Activated CD4-positive, alpha-beta T cell treated with anti-CD3 and anti-CD28 coated beads, Interleukin-2, amount 50 U/mL, for 4 hours (primary cell): ENCODE results near the gene FAM131A.

Experiments used
- DNase-seq, 2 experiments: peaks; one replicate each; pipeline ENCODE4 v3.0.0-alpha.2; 2020

FAM131A gene

DNA sequence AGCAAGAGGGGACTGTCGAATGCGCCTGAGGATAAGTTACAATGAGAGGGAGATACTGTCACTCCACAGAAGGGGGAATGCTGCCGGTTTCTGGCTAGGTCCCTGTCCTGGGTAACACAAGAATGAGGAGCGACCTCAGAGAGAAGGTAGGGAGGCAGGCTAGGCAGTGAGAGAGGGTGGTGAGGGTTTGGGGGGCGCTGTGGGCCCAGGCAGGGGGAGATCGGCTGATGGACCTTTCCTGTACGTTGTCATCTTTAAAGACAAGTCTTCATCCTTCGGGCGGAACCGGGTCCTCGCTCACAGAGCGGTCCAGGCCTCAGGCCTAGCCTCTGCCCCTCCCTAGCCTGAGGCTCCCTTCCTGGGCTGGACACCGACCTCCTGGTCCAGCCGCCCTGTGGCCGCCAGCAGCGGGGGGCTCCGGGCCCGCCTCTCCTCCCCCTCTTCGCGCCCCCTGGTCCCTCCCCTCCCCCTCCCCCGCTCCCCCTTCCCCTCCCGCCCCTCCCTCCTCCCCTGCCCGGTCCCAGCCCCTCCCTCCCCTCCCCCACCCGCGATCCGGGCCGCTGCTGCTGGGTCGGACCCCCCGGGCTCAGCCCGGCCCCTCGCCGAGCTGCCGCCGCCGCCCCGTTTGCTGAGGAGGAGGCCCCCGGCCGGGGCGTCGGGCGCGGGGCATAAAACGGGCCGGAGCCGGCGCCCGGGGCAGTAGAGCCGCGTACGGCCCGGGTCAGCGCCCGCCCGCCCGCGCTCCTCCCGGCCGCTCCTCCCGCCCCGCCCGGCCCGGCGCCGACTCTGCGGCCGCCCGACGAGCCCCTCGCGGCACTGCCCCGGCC lies 42.2 kb downstream of the FAM131A start, which contains the start of gene CHRD:
CHRD (plus strand) TSS at position 697 of the 827 bp plus-strand sequence. CDS start 265 bp downstream, outside the sequence.
- no peak for DNase-seq

DNA sequence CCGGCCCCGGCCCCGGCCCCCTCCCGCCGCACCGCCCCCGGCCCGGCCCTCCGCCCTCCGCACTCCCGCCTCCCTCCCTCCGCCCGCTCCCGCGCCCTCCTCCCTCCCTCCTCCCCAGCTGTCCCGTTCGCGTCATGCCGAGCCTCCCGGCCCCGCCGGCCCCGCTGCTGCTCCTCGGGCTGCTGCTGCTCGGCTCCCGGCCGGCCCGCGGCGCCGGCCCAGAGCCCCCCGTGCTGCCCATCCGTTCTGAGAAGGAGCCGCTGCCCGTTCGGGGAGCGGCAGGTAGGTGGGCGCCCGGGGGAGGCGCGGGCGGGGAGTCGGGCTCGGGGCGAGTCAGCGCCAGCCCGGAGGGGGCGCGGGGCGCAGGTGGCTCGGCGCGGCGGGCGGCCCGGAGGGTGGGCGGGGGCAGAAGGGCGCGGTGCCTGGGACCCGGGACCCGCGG lies 42.8 kb downstream of the FAM131A start:
- DNase-seq = peak in 1 of 2 experiments; percentile 23

- no peak for DNase-seq
Measured at GRCh38 chr3:184380627-184381260, 43.3 kb downstream of the FAM131A start.

- DNase-seq = no peak
Measured at GRCh38 chr3:184381261-184382224, 44.1 kb downstream of the FAM131A start.

DNA sequence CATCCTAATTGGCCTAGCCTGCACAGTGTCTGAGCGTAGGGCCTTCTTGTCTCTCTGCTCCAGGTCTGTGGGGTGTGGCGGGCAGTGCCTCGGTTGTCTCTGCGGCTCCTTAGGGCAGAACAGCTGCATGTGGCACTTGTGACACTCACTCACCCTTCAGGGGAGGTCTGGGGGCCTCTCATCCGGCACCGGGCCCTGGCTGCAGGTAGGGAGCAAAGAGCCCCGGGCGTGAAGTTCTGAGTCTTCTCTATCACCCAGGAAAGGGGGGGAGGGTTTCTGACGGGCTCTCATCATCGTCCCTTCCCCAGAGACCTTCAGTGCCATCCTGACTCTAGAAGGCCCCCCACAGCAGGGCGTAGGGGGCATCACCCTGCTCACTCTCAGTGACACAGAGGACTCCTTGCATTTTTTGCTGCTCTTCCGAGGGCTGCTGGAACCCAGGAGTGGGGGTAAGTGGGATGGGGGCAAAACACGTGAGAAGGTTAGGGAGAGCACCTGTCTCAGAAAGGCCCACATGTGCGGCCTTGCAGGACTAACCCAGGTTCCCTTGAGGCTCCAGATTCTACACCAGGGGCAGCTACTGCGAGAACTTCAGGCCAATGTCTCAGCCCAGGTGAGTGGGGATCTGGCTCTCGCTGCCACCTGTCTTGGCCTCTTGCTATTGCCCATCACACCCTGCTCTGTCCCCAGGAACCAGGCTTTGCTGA lies 45.1 kb downstream of the FAM131A start:
- no peak for DNase-seq

GRCh38 chr3:184383033-184383740 lies 45.8 kb downstream of the FAM131A start:
- no peak for DNase-seq

DNA sequence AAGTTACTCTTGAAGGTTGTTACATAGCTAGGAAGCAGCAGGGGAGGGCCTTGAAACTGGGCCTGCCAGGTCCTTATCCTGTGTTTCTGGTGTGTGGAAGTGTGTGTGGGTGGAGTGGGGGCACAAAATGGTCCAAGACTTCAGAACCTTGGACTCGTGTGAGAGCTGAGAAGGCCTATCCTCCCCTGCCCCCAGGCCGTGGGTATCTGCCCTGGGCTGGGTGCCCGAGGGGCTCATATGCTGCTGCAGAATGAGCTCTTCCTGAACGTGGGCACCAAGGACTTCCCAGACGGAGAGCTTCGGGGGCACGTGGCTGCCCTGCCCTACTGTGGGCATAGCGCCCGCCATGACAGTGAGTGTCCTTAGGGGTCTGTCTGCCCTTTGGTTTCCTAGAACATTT lies 46.9 kb downstream of the FAM131A start:
- DNase-seq = no peak

- DNase-seq = no peak
Measured at GRCh38 chr3:184384856-184385422, 47.5 kb downstream of the FAM131A start.

GRCh38 chr3:184386047-184386806 lies 48.8 kb downstream of the FAM131A start:
- no peak for DNase-seq

GRCh38 chr3:184387174-184387714 lies 49.8 kb downstream of the FAM131A start:
- no peak for DNase-seq

DNA sequence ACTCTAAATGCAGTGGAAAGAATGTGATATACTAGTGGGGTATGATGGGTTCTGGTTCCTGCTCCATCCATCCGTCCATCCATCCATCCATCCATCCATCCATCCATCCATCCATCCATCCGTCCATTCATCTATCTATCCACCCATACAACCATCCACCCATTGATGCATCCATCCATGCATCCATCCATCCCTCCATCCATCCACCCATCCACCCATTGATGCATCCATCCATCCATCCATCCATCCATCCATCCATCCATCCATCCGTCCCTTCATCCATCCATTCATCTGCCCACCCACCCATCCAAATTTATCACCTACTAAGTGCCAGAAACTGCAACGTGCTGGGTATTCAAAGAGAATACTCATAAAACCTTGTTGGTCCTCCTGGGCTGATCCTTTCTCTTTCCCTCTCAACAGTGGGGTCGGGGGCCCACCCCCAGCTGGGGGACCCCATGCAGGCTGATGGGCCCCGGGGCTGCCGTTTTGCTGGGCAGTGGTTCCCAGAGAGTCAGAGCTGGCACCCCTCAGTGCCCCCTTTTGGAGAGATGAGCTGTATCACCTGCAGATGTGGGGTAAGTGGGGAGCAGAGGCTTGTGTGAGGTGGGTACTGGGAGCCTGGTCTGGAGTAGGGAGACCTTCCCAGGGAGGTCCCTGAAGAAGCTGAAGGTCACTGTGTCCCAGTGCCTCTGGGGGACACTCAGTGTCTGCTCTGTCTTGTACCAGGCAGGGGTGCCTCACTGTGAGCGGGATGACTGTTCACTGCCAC lies 51.0 kb downstream of the FAM131A start:
- DNase-seq = no peak

- no peak for DNase-seq
Measured at GRCh38 chr3:184388936-184389230, 51.5 kb downstream of the FAM131A start.

DNA sequence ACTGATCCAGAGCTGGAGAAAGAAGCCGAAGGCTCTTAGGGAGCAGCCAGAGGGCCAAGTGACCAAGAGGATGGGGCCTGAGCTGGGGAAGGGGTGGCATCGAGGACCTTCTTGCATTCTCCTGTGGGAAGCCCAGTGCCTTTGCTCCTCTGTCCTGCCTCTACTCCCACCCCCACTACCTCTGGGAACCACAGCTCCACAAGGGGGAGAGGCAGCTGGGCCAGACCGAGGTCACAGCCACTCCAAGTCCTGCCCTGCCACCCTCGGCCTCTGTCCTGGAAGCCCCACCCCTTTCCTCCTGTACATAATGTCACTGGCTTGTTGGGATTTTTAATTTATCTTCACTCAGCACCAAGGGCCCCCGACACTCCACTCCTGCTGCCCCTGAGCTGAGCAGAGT lies 52.0 kb downstream of the FAM131A start:
- DNase-seq = no peak

- DNase-seq = no peak
Measured at GRCh38 chr3:184389935-184390528, 52.6 kb downstream of the FAM131A start.

- DNase-seq = no peak
Measured at GRCh38 chr3:184391266-184391665, 53.9 kb downstream of the FAM131A start.

DNA sequence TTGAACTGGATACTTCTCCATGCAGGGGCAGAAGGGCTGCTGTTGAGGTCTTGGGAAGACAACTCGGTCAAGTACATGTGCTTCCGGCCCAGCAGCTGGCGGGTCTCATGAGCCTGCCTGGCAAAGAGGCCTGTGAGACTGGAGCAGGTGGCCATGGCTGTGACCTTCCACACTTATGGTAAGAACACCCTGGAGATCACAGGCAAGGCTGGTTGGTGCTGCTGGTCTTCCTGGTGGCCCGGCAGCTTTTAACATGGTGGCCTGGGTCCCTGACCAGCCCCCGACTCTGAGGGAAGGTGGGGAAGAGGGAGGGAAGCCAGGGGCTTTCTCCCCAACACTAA lies 57.9 kb downstream of the FAM131A start:
- DNase-seq = no peak
